Body of pancreas (tissue), 4 donors: ENCODE results near the gene JSRP1.
"Not testable (repeated sequence)": the region's sequence is repeated elsewhere in the genome, so short reads cannot be mapped to it uniquely, and the experiment has no call there.

ENCODE experiments used
- POLR2A ChIP-seq, 3 donors: fragments of 450-650 bp; IDR thresholded peaks; one replicate each; pipeline ENCODE4 v1.6.1; 2016; ENCODE audit warnings: antibody characterized with exemption in 3 of 3, mild to moderate bottlenecking in 2 of 3
- TF ChIP-seq, protein P1 (sequence below), 7 experiments: fragments of 450-650 bp in 4 of 7; fragments of 200-600 bp in 3 of 7; sonication (generic) in 3 of 7; IDR thresholded peaks; one replicate each; pipeline ENCODE4 v1.5.1; 2016 to 2019; ENCODE audit warnings: antibody characterized with exemption in 7 of 7

GRCh38 chr19:2281265-2282061 lies 25.2 kb upstream of the JSRP1 start:
- not testable (repeated sequence) for TF ChIP-seq POLR2A (IDR thresholded peaks at IDR 0.05)
- TF ChIP-seq, protein P1, sequence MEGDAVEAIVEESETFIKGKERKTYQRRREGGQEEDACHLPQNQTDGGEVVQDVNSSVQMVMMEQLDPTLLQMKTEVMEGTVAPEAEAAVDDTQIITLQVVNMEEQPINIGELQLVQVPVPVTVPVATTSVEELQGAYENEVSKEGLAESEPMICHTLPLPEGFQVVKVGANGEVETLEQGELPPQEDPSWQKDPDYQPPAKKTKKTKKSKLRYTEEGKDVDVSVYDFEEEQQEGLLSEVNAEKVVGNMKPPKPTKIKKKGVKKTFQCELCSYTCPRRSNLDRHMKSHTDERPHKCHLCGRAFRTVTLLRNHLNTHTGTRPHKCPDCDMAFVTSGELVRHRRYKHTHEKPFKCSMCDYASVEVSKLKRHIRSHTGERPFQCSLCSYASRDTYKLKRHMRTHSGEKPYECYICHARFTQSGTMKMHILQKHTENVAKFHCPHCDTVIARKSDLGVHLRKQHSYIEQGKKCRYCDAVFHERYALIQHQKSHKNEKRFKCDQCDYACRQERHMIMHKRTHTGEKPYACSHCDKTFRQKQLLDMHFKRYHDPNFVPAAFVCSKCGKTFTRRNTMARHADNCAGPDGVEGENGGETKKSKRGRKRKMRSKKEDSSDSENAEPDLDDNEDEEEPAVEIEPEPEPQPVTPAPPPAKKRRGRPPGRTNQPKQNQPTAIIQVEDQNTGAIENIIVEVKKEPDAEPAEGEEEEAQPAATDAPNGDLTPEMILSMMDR (IDR thresholded peaks at IDR 0.05): not testable (repeated sequence)
